ENCODE measurements around the gene EIPR1. TPM values are rescaled to one million over a fixed set of nuclear protein-coding genes. Genes with fewer than 3 reads are reported as not detected.

Gene EIPR1
- total and polyA plus RNA-seq, 2 donors (not counting 3 experiments of a cell fraction or from before 2014, with no cell fraction given), result 30.8 to 57.3 TPM

DNA sequence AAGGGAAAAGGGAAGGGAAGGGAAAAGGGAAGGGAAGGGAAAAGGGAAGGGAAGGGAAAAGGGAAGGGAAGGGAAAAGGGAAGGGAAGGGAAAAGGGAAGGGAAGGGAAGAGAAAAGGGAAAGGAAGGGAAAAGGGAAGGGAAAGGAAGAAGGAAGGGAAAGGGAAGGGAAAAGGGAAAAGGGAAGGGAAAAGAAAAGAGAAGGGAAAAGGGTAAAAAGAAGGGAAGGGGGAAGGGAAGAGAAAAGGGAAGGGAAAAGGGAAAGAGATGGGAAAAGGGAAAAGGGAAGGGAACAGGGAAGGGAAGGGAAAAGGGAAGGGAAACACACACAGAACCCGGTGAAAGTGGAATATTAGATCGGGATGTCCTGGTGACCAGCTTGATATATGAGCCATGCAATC is 40.8 kb downstream of the EIPR1 start:
- Histone ChIP-seq H3K9me1 (replicated peaks; ENCODE audit: control insufficient read depth, extremely low read depth, insufficient read depth, low read length) (no peaks in the 10 kb centered on the region), H3K27me3 (ENCODE audit: control insufficient read depth in 2 of 2, insufficient read depth in 2 of 2, low read length in 2 of 2) (no peaks in the 10 kb centered on the region), H3K9me3 (replicated peaks; ENCODE audit: control insufficient read depth, insufficient read depth, low read length) (no peaks in the 10 kb centered on the region), H3K79me2 (ENCODE audit: control insufficient read depth, insufficient read depth, low read length) (no peaks in the 10 kb centered on the region), H3K27ac (ENCODE audit: insufficient read depth, low read depth, low read length) (no peak overlapping the region), H3K4me3 (replicated peaks in 1 of 3; ENCODE audit: insufficient read depth in 1 of 3, low read depth in 1 of 3, low read length in 3 of 3) (no peak overlapping the region), H3K9ac (replicated peaks; ENCODE audit: extremely low read depth, insufficient read depth, low read length) (no peak overlapping the region), H3K4me1 (ENCODE audit: control insufficient read depth, extremely low read depth, insufficient read depth, low read length) (no peaks in the 10 kb centered on the region), H2AFZ (ENCODE audit: low read depth, low read length) (no peak overlapping the region), H3K4me2 (ENCODE audit: insufficient read depth, low read length) (no peak overlapping the region), H3K36me3 (ENCODE audit: control insufficient read depth in 2 of 2, extremely low read depth in 1 of 2, insufficient read depth in 2 of 2, low read length in 2 of 2) (peaks cover 0 to 5% of the 10 kb centered on the region in 2 experiments), H4K20me1 (replicated peaks; ENCODE audit: control insufficient read depth, extremely low read depth, insufficient read depth, low read length) (no peaks in the 10 kb centered on the region)
- DNase-seq (ENCODE audit: low read depth, low spot score) (no peak), FAIRE-seq (no peak)
- no peak for TF ChIP-seq EZH2 (IDR thresholded peaks at IDR 0.05; ENCODE audit: borderline replicate concordance, low read depth, low read length, severe bottlenecking)
- TF ChIP-seq CTCF (IDR thresholded peaks at IDR 0.05; ENCODE audit: extremely low read depth in 1 of 2, insufficient read depth in 1 of 2, low read depth in 1 of 2, low read length in 2 of 2), result no peak
- TF ChIP-seq MAX (IDR thresholded peaks at IDR 0.05; ENCODE audit: insufficient read depth, insufficient read length), result no peak
- TF ChIP-seq FOS (IDR thresholded peaks at IDR 0.05; ENCODE audit: borderline replicate concordance, insufficient read depth, low read length), result no peak
- no peak for TF ChIP-seq JUN (IDR thresholded peaks at IDR 0.05; ENCODE audit: borderline replicate concordance, insufficient read depth, insufficient read length, low read depth)
- no peak for TF ChIP-seq POLR2AphosphoS5 (IDR thresholded peaks at IDR 0.05; ENCODE audit: insufficient read depth, low read depth, low read length)
- intact Hi-C loops (cut with micrococcal nuclease) (no loop called here), dilution Hi-C loops (cut with MboI; ENCODE audit: extremely low pct_ligation_motif_present, low sequenced_read_pairs) (no loop called here)
- CTCF ChIA-PET, result no interaction called here
- POLR2A ChIA-PET, result no interaction called here
- BruUV-seq (replicated peaks), result no TSS peak
